Testis (tissue), 2 donors: Measurements from ENCODE around the gene ATG7.

ENCODE experiments used
- CTCF ChIP-seq, 3 experiments: fragments of 450-650 bp in 2 of 3; fragments of 200-600 bp in 1 of 3; sonication (generic) in 1 of 3; IDR thresholded peaks; one replicate each; pipeline ENCODE4 v1.5.1; 2016 to 2019; ENCODE audit warnings: antibody characterized with exemption in 3 of 3, mild to moderate bottlenecking in 2 of 3, moderate library complexity in 1 of 3
- POLR2A ChIP-seq: fragments of 450-650 bp; IDR thresholded peaks from one replicate; pipeline ENCODE4 v1.6.1; 2017; ENCODE audit warnings: antibody characterized with exemption, mild to moderate bottlenecking, moderate library complexity

GRCh38 chr3:11600501-11601282 is 328.5 kb downstream of the ATG7 start:
- TF ChIP-seq CTCF (IDR thresholded peaks at IDR 0.05) = no peak
- TF ChIP-seq POLR2A = no peak
